MM.1S (cell line): ENCODE measurements around the gene UGT3A2.
A peak's percentile ranks its signal among the peaks of the same experiment; 100 is the strongest.

Experiments
- DNase-seq: peaks from one replicate; pipeline ENCODE4 v3.0.0-alpha.2; 2015
- H2AFZ ChIP-seq: fragments of 300-600 bp; sonication (generic); 2 replicates; pipeline ENCODE4 v1.6.0; 2016; ENCODE audit warnings: antibody characterized with exemption, low read length
- H3F3A ChIP-seq: fragments of 300-600 bp; sonication (generic); 2 replicates; pipeline ENCODE4 v1.6.1; 2016; ENCODE audit warnings: mild to moderate bottlenecking, antibody characterized with exemption, low read length, moderate library complexity, mixed read lengths; ENCODE audit not compliant: insufficient read depth
- H3K27ac ChIP-seq: fragments of 300-600 bp; sonication (generic); 2 replicates; pipeline ENCODE4 v1.5.1; 2016; ENCODE audit warnings: mild to moderate bottlenecking, low read length
- H3K27me3 ChIP-seq: fragments of 300-600 bp; sonication (generic); replicated peaks from 2 replicates; pipeline ENCODE4 v1.6.0; 2016; ENCODE audit warnings: low read length; ENCODE audit not compliant: insufficient read depth
- H3K36me3 ChIP-seq: fragments of 300-600 bp; sonication (generic); replicated peaks from 2 replicates; pipeline ENCODE4 v1.6.1; 2016; ENCODE audit warnings: mild to moderate bottlenecking, low read length, mixed read lengths; ENCODE audit not compliant: insufficient read depth
- H3K4me1 ChIP-seq: fragments of 300-600 bp; sonication (generic); 2 replicates; pipeline ENCODE4 v1.6.1; 2016; ENCODE audit warnings: low read length, mixed read lengths
- H3K4me2 ChIP-seq: fragments of 300-600 bp; sonication (generic); 2 replicates; pipeline ENCODE4 v1.6.0; 2016; ENCODE audit warnings: low read depth, low read length
- H3K4me3 ChIP-seq: fragments of 300-600 bp; sonication (generic); 2 replicates; pipeline ENCODE4 v1.5.1; 2016; ENCODE audit warnings: low read length, mixed read lengths
- H3K79me2 ChIP-seq: fragments of 300-600 bp; sonication (generic); 2 replicates; pipeline ENCODE4 v1.6.1; 2016; ENCODE audit warnings: mixed run types, low read length, mixed read lengths
- H3K9ac ChIP-seq: fragments of 300-600 bp; sonication (generic); 2 replicates; pipeline ENCODE4 v1.6.1; 2016; ENCODE audit warnings: low read length, mixed read lengths
- H3K9me2 ChIP-seq: fragments of 300-600 bp; sonication (generic); replicated peaks from 2 replicates; pipeline ENCODE4 v1.6.1; 2016; ENCODE audit warnings: mild to moderate bottlenecking, low read length, mixed read lengths; ENCODE audit not compliant: insufficient read depth
- H3K9me3 ChIP-seq: fragments of 300-600 bp; sonication (generic); replicated peaks from 2 replicates; pipeline ENCODE4 v1.6.1; 2016; ENCODE audit warnings: mild to moderate bottlenecking, low read length, mixed read lengths; ENCODE audit not compliant: insufficient read depth
- H4K20me1 ChIP-seq: fragments of 300-600 bp; sonication (generic); 2 replicates; pipeline ENCODE4 v1.6.1; 2016; ENCODE audit warnings: mild to moderate bottlenecking, low read length, moderate library complexity, mixed read lengths; ENCODE audit not compliant: insufficient read depth
- CTCF ChIP-seq: fragments of 300-600 bp; sonication (generic); IDR thresholded peaks from 2 replicates; pipeline ENCODE4 v1.5.1; 2016; ENCODE audit warnings: antibody characterized with exemption, low read length, mixed read lengths
- EZH2 ChIP-seq: fragments of 300-600 bp; sonication (generic); optimal IDR thresholded peaks from 2 replicates; pipeline ENCODE3; 2017; ENCODE audit warnings: low read depth, mild to moderate bottlenecking, antibody characterized with exemption, low read length, mixed read lengths
- EZH2phosphoT487 ChIP-seq: fragments of 300-600 bp; sonication (generic); IDR thresholded peaks from 2 replicates; pipeline ENCODE4 v1.6.1; 2018; ENCODE audit warnings: antibody characterized with exemption, low read length

UGT3A2 gene

GRCh38 chr5:36070687-36071571, 4.2 kb upstream of the UGT3A2 start:
- Histone ChIP-seq H3K4me1 (peaks cover 27% of the 10 kb centered on the region), H3K36me3 (no peaks in the 10 kb centered on the region), H4K20me1 (no peaks in the 10 kb centered on the region), H3K27ac (peak overlapping the region; percentile 59; the same call in 1 of the 2 replicates), H3K4me3 (peak overlapping the region; percentile 57), H3F3A (peaks cover 9% of the 10 kb centered on the region), H3K79me2 (no peaks in the 10 kb centered on the region), H3K4me2 (peak overlapping the region; percentile 70), H3K9me2 (no peaks in the 10 kb centered on the region), H3K9me3 (no peaks in the 10 kb centered on the region), H3K27me3 (no peaks in the 10 kb centered on the region), H2AFZ (peak overlapping the region; percentile 83), H3K9ac (peak overlapping the region; percentile 42)
- no peak for TF ChIP-seq CTCF
- TF ChIP-seq EZH2: no peak
- TF ChIP-seq EZH2phosphoT487: no peak
- peak; percentile 79 for DNase-seq

- Histone ChIP-seq H3K9me3 (no peaks in the 10 kb centered on the region), H3K27ac (no peak overlapping the region), H3K9me2 (no peaks in the 10 kb centered on the region), H3F3A (no peaks in the 10 kb centered on the region), H4K20me1 (no peaks in the 10 kb centered on the region), H3K27me3 (no peaks in the 10 kb centered on the region), H3K4me2 (no peak overlapping the region), H3K36me3 (no peaks in the 10 kb centered on the region), H3K79me2 (no peaks in the 10 kb centered on the region), H3K4me3 (no peak overlapping the region), H3K4me1 (peaks cover 14% of the 10 kb centered on the region), H2AFZ (no peak overlapping the region), H3K9ac (no peak overlapping the region)
- no peak for TF ChIP-seq EZH2phosphoT487
- TF ChIP-seq CTCF: no peak
- no peak for TF ChIP-seq EZH2
- DNase-seq: no peak
Observed at GRCh38 chr5:36068751-36069281, 2.1 kb upstream of the UGT3A2 start.

GRCh38 chr5:36066001-36066539, 612 bp downstream of the UGT3A2 start:
- no peak for DNase-seq
- Histone ChIP-seq H3K9me3 (no peaks in the 10 kb centered on the region), H3K36me3 (no peaks in the 10 kb centered on the region), H3K79me2 (no peaks in the 10 kb centered on the region), H3F3A (no peaks in the 10 kb centered on the region), H3K4me3 (no peak overlapping the region), H4K20me1 (no peaks in the 10 kb centered on the region), H3K9me2 (no peaks in the 10 kb centered on the region), H2AFZ (no peak overlapping the region), H3K27me3 (no peaks in the 10 kb centered on the region), H3K27ac (no peak overlapping the region), H3K9ac (no peak overlapping the region), H3K4me1 (no peaks in the 10 kb centered on the region), H3K4me2 (no peak overlapping the region)
- TF ChIP-seq CTCF (no peak), EZH2 (no peak), EZH2phosphoT487 (no peak)
